Measurements from ENCODE around the gene KCNJ15.

DNA sequence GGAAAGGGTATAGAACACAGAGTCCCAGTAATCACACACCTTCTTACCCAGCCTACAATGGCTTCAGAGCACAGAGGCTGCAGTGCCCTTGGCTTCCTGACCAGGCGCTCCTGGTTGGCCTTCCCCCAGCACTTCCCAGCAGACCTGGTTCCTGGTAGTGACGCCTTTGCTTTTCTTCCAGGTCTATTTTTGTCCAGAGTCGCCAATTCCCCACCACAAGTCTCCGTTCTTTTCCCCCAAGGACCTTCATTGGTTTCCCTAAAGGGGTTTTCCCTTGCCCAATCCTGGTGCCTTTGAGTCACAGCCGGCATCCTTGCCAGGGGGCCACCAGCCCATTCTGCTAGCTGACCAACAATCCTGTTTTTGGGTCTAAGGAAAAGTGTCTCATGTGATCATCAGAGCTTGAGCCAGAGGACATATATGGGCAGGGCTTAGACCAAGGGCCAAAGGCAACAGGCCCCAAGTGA, 84.8 kb downstream of the KCNJ15 start:
- TF ChIP-seq BACH2 (CRISPR knock-in tag; IDR thresholded peaks at IDR 0.05; ENCODE audit: borderline replicate concordance) (no peak), ARNTL (CRISPR knock-in tag; IDR thresholded peaks at IDR 0.05; ENCODE audit: borderline replicate concordance, low read depth) (no peak), PPARA (CRISPR knock-in tag; IDR thresholded peaks at IDR 0.05; ENCODE audit: borderline replicate concordance) (no peak), ISL1 (CRISPR knock-in tag; IDR thresholded peaks at IDR 0.05) (no peak), OSR1 (CRISPR knock-in tag; IDR thresholded peaks at IDR 0.05) (no peak), RARB (CRISPR knock-in tag; IDR thresholded peaks at IDR 0.05) (no peak), SNAI2 (CRISPR knock-in tag; IDR thresholded peaks at IDR 0.05) (no peak), ESRRG (CRISPR knock-in tag; IDR thresholded peaks at IDR 0.05) (no peak), ZFP3 (CRISPR knock-in tag; IDR thresholded peaks at IDR 0.05) (no peak), ZFP30 (CRISPR knock-in tag; IDR thresholded peaks at IDR 0.05) (no peak), TCF4 (CRISPR knock-in tag; IDR thresholded peaks at IDR 0.05; ENCODE audit: borderline replicate concordance) (no peak)
- TF ChIP-seq, protein P1, sequence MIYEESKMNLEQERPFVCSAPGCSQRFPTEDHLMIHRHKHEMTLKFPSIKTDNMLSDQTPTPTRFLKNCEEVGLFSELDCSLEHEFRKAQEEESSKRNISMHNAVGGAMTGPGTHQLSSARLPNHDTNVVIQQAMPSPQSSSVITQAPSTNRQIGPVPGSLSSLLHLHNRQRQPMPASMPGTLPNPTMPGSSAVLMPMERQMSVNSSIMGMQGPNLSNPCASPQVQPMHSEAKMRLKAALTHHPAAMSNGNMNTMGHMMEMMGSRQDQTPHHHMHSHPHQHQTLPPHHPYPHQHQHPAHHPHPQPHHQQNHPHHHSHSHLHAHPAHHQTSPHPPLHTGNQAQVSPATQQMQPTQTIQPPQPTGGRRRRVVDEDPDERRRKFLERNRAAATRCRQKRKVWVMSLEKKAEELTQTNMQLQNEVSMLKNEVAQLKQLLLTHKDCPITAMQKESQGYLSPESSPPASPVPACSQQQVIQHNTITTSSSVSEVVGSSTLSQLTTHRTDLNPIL (CRISPR knock-in tag; IDR thresholded peaks at IDR 0.05; ENCODE audit: low read depth) = no peak
- TF ChIP-seq, protein P2, sequence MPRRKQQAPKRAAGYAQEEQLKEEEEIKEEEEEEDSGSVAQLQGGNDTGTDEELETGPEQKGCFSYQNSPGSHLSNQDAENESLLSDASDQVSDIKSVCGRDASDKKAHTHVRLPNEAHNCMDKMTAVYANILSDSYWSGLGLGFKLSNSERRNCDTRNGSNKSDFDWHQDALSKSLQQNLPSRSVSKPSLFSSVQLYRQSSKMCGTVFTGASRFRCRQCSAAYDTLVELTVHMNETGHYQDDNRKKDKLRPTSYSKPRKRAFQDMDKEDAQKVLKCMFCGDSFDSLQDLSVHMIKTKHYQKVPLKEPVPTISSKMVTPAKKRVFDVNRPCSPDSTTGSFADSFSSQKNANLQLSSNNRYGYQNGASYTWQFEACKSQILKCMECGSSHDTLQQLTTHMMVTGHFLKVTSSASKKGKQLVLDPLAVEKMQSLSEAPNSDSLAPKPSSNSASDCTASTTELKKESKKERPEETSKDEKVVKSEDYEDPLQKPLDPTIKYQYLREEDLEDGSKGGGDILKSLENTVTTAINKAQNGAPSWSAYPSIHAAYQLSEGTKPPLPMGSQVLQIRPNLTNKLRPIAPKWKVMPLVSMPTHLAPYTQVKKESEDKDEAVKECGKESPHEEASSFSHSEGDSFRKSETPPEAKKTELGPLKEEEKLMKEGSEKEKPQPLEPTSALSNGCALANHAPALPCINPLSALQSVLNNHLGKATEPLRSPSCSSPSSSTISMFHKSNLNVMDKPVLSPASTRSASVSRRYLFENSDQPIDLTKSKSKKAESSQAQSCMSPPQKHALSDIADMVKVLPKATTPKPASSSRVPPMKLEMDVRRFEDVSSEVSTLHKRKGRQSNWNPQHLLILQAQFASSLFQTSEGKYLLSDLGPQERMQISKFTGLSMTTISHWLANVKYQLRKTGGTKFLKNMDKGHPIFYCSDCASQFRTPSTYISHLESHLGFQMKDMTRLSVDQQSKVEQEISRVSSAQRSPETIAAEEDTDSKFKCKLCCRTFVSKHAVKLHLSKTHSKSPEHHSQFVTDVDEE (CRISPR knock-in tag; IDR thresholded peaks at IDR 0.05) = no peak
- TF ChIP-seq, protein P3, sequence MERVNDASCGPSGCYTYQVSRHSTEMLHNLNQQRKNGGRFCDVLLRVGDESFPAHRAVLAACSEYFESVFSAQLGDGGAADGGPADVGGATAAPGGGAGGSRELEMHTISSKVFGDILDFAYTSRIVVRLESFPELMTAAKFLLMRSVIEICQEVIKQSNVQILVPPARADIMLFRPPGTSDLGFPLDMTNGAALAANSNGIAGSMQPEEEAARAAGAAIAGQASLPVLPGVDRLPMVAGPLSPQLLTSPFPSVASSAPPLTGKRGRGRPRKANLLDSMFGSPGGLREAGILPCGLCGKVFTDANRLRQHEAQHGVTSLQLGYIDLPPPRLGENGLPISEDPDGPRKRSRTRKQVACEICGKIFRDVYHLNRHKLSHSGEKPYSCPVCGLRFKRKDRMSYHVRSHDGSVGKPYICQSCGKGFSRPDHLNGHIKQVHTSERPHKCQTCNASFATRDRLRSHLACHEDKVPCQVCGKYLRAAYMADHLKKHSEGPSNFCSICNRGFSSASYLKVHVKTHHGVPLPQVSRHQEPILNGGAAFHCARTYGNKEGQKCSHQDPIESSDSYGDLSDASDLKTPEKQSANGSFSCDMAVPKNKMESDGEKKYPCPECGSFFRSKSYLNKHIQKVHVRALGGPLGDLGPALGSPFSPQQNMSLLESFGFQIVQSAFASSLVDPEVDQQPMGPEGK (CRISPR knock-in tag; IDR thresholded peaks at IDR 0.05; ENCODE audit: borderline replicate concordance) = no peak

Data from SK-N-SH treated with all-trans-retinoic acid at 6 μM for 48 hours (cell line).